Choroid plexus epithelial cell (primary cell): ENCODE measurements around the gene PPP6R3.

ENCODE experiments used
- DNase-seq: peaks from one replicate; pipeline ENCODE4 v3.0.0-alpha.2; 2010; ENCODE audit warnings: low read depth
- H3K4me3 ChIP-seq: 2 replicates; pipeline ENCODE4 v1.5.1; 2011; ENCODE audit warnings: low read depth, mild to moderate bottlenecking, control low read depth, low read length, moderate library complexity
- CTCF ChIP-seq: conservative IDR thresholded peaks from 2 replicates; pipeline ENCODE4 v1.5.1; 2011; ENCODE audit warnings: low read depth, mild to moderate bottlenecking, control low read depth, inconsistent platforms, low read length, moderate library complexity

PPP6R3 gene

DNA sequence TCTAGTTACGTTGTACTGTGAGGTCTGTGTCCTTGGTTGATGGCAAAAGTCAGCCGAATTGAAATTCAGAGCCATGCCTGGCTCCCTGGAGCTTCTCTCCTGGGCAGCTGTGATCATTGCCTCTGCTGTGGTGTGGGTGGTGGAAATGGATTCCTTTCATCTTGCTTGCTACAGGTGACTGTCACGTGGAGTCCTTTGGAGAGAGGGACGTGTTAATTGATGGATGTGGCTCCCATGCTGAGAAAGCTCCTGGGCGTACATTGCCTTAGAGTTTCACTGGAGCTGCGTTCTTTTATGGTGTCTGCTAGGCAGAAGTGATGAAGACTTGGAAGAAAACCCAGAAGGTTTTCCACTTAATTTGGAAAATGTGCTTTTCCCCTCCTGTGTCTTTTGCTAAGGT lies 41.9 kb upstream of the PPP6R3 start:
- TF ChIP-seq CTCF: no peak
- no peak for DNase-seq
- H3K4me3 ChIP-seq: no peak overlapping the region

DNA sequence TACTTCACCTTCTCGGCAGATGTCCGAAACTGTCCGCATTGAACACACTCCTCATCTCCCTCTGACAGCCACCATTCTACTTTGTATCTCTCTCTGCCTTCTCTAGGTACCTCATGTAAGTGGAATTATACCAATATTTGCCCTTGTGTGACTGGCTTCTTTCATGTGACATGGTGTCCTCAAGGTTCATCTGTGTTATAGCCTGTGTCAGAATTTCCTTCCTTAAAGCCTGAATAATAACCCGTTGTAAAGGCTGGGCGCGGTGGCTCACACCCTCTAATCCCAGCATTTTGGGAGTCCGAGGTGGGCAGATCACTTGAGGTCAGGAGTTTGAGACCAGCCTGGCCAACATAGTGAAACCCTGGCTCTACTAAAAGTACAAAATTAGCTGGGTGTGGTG lies 40.4 kb upstream of the PPP6R3 start:
- no peak for DNase-seq
- no peak for TF ChIP-seq CTCF
- no peak overlapping the region for H3K4me3 ChIP-seq

- H3K4me3 ChIP-seq: no peak overlapping the region
- TF ChIP-seq CTCF: no peak
- no peak for DNase-seq
These were observed 37.1 kb upstream of the PPP6R3 start for GRCh38 chr11:68423481-68423880.

DNA sequence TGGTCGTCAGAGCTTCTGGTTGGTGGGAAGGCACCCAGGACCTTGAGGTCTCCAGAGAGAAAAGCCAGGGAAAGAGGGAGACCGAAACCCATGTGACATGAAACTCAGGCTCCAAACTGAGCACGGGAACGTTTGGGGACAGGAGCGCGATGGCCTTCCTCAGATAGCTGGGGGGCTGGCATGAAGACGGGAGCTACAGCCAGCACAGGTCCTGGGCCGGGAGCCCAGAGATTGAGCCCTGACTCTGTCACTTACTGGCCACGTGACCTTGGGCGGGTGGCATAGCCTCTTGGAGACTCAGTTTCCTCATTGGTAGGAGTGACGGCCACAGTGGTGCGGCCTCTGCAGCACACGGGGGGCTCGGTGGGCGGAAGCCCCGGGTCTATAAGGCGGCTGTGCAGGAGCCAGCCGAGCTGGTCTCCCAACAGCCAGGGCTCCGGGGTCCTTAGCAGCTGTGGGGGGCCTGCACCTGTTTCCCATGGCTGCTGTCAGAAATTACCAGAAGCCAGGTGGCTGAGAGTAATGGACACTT lies 36.4 kb upstream of the PPP6R3 start:
- DNase-seq: no peak
- no peak for TF ChIP-seq CTCF
- H3K4me3 ChIP-seq: no peak overlapping the region

DNA sequence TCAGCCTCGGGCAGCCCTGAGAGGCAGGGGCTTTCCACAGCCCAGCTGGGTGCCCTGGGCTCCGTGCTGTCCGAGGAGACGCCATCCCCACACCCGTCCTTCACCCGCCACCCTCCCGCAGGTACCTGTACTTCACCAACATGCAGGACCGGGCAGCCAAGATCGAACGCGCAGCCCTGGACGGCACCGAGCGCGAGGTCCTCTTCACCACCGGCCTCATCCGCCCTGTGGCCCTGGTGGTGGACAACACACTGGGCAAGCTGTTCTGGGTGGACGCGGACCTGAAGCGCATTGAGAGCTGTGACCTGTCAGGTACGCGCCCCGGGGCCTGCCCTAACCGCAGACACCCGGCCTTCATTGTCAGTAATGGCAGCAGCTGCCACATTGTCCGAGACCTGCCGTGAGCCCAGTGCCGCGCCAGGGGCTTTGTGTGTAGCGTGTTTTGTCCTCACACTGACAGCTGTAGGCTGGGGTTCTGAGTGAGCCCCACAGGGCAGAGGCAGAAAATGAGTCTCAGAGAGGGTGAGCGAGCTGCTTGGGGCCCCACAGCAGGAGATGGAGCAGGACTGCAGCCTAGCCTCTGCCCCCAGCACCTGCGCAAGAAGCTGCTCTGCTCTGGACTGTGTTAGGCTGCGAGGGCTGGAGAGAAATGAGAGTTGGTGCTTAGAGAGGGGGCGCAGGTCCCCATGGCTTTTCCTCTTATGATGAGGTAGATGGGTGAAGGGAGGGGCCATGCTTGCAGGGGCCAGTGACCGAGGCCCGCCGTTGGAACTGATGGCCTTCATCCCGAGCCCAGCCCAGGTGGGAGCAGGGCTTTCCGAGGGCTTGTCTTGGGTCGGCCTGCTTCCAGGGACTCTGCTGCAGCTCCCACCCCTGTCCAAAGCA lies 35.3 kb upstream of the PPP6R3 start:
- TF ChIP-seq CTCF: no peak
- H3K4me3 ChIP-seq: no peak overlapping the region
- no peak for DNase-seq

GRCh38 chr11:68425866-68426380 lies 34.6 kb upstream of the PPP6R3 start:
- no peak for TF ChIP-seq CTCF
- H3K4me3 ChIP-seq: no peak overlapping the region
- DNase-seq: no peak
